GM21576 (cell line): ENCODE measurements around the gene KRT72.
"Not testable (repeated sequence)": the region's sequence is repeated elsewhere in the genome, so short reads cannot be mapped to it uniquely, and the experiment has no call there.

Source experiments
- ATAC-seq: cut with Tn5 transposase; IDR thresholded peaks from one replicate; pipeline ENCODE4 v1.9.1; 2021; ENCODE audit warnings: mild to moderate bottlenecking, moderate library complexity; ENCODE audit not compliant: unreplicated experiment

Gene KRT72

GRCh38 chr12:52608826-52609630 lies 7.8 kb upstream of the KRT72 start:
- no peak for ATAC-seq

- no peak for ATAC-seq
Measured at GRCh38 chr12:52608161-52608560, 6.9 kb upstream of the KRT72 start.

- ATAC-seq: no peak
Measured at GRCh38 chr12:52607314-52607713, 6.1 kb upstream of the KRT72 start.

- no peak for ATAC-seq
Measured at GRCh38 chr12:52606581-52607218, 5.4 kb upstream of the KRT72 start.

- no peak for ATAC-seq
Measured at GRCh38 chr12:52606096-52606495, 4.8 kb upstream of the KRT72 start.

GRCh38 chr12:52605542-52605941 lies 4.3 kb upstream of the KRT72 start:
- ATAC-seq: no peak

- ATAC-seq: no peak
Measured at GRCh38 chr12:52604859-52605258, 3.6 kb upstream of the KRT72 start.

- no peak for ATAC-seq
Measured at GRCh38 chr12:52603314-52603713, 2.1 kb upstream of the KRT72 start.

- no peak for ATAC-seq
Measured at GRCh38 chr12:52602552-52602951, 1.3 kb upstream of the KRT72 start.

- ATAC-seq: no peak
Measured at GRCh38 chr12:52601671-52602070, 408 bp upstream of the KRT72 start.

- ATAC-seq: no peak
Measured at GRCh38 chr12:52600475-52600874, 788 bp downstream of the KRT72 start.

- no peak for ATAC-seq
Measured at GRCh38 chr12:52600071-52600470, 1.2 kb downstream of the KRT72 start.

- ATAC-seq: no peak
Measured at GRCh38 chr12:52598966-52599365, 2.3 kb downstream of the KRT72 start.

GRCh38 chr12:52594237-52594636 lies 7.0 kb downstream of the KRT72 start:
- ATAC-seq: not testable (repeated sequence)

- no peak for ATAC-seq
Measured at GRCh38 chr12:52591521-52591920, 9.7 kb downstream of the KRT72 start.

- no peak for ATAC-seq
Measured at GRCh38 chr12:52590021-52590420, 11.2 kb downstream of the KRT72 start.

GRCh38 chr12:52587563-52587962 lies 13.7 kb downstream of the KRT72 start:
- no peak for ATAC-seq

- ATAC-seq: no peak
Measured at GRCh38 chr12:52585946-52586345, 15.3 kb downstream of the KRT72 start.

- no peak for ATAC-seq
Measured at GRCh38 chr12:52585066-52585465, 16.2 kb downstream of the KRT72 start.

- no peak for ATAC-seq
Measured at GRCh38 chr12:52584156-52584682, 17.0 kb downstream of the KRT72 start.

- ATAC-seq: peak; percentile 53
Measured at GRCh38 chr12:52582971-52583456, 18.2 kb downstream of the KRT72 start.

GRCh38 chr12:52582486-52582885 lies 18.8 kb downstream of the KRT72 start:
- no peak for ATAC-seq
